Hepatocyte (in vitro differentiated cells): ENCODE results near the gene TPSB2. TPM values are rescaled to one million over a fixed set of nuclear protein-coding genes. Genes with fewer than 3 reads are reported as not detected.

Experiments
- DNase-seq: peaks from one replicate; pipeline ENCODE4 v3.0.0-alpha.2; 2016; ENCODE audit warnings: low spot score
- H2AFZ ChIP-seq: fragments of 200-600 bp; sonication (generic); 2 replicates; pipeline ENCODE4 v1.6.0; 2016; ENCODE audit warnings: antibody characterized with exemption, mild to moderate bottlenecking
- H3K27ac ChIP-seq: fragments of 200-600 bp; sonication (generic); 2 replicates; pipeline ENCODE4 v1.5.1; 2016; ENCODE audit warnings: mild to moderate bottlenecking
- H3K27me3 ChIP-seq: fragments of 200-600 bp; sonication (generic); 2 replicates; pipeline ENCODE4 v1.6.1; 2016
- H3K36me3 ChIP-seq: fragments of 200-600 bp; sonication (generic); replicated peaks from 2 replicates; pipeline ENCODE4 v1.5.1; 2016; ENCODE audit warnings: low read depth; ENCODE audit not compliant: insufficient read depth
- H3K4me1 ChIP-seq: fragments of 200-600 bp; sonication (generic); 2 replicates; pipeline ENCODE4 v1.5.1; 2016; ENCODE audit warnings: mild to moderate bottlenecking, moderate library complexity; ENCODE audit not compliant: insufficient read depth
- H3K4me2 ChIP-seq: fragments of 200-600 bp; sonication (generic); 2 replicates; pipeline ENCODE4 v1.6.0; 2016
- H3K4me3 ChIP-seq: fragments of 200-600 bp; sonication (generic); 2 replicates; pipeline ENCODE4 v1.5.1; 2016; ENCODE audit warnings: mild to moderate bottlenecking
- H3K79me2 ChIP-seq: fragments of 200-600 bp; sonication (generic); 2 replicates; pipeline ENCODE4 v1.6.0; 2017; ENCODE audit warnings: mild to moderate bottlenecking
- H3K9me2 ChIP-seq: fragments of 200-600 bp; sonication (generic); replicated peaks from 2 replicates; pipeline ENCODE4 v1.6.0; 2017; ENCODE audit warnings: mild to moderate bottlenecking; ENCODE audit not compliant: insufficient read depth
- H3K9me3 ChIP-seq: fragments of 200-600 bp; sonication (generic); 2 replicates; pipeline ENCODE4 v1.5.1; 2016; ENCODE audit warnings: low read depth, mild to moderate bottlenecking
- H4K20me1 ChIP-seq: fragments of 200-600 bp; sonication (generic); 2 replicates; pipeline ENCODE4 v1.6.0; 2016; ENCODE audit warnings: mild to moderate bottlenecking; ENCODE audit not compliant: insufficient read depth, poor library complexity, severe bottlenecking
- CTCF ChIP-seq: fragments of 200-600 bp; sonication (generic); IDR thresholded peaks from 2 replicates; pipeline ENCODE4 v1.5.1; 2016; ENCODE audit warnings: antibody characterized with exemption, mild to moderate bottlenecking; ENCODE audit not compliant: poor library complexity
- EZH2 ChIP-seq: fragments of 200-600 bp; sonication (generic); IDR thresholded peaks from 2 replicates; pipeline ENCODE4 v1.6.1; 2016; ENCODE audit warnings: antibody characterized with exemption, mild to moderate bottlenecking, borderline replicate concordance
- EZH2phosphoT487 ChIP-seq: fragments of 200-600 bp; sonication (generic); IDR thresholded peaks from one replicate; pipeline ENCODE4 v1.6.1; 2018; ENCODE audit warnings: antibody characterized with exemption, mild to moderate bottlenecking, low read depth, moderate library complexity; ENCODE audit not compliant: unreplicated experiment, severe bottlenecking
- WGBS: methylation state at CpG from one replicate; pipeline ENCODE4 v1.1.6; 2016; ENCODE audit warnings: low lambda C conversion rate; ENCODE audit errors: missing lambda C conversion rate; 5-methylcytosine and 5-hydroxymethylcytosine counted together
- polyA plus RNA-seq: library from polyadenylated mRNA; unstranded; fragments of >200 nt; fragmentation: Nextera tagmentation; extraction: Ambion mirVana; gene quantifications from 2 replicates; pipeline ENCODE4 v1.2.1, GENCODE V29; 2016
- total RNA-seq: library from RNA; depleted of rRNA; stranded (reverse); fragments of >200 nt; gene quantifications from 2 replicates; pipeline ENCODE4 v1.2.3, GENCODE V29; 2014

The TPSB2 gene
- total and polyA plus RNA-seq, 2 experiments from 2014 or later, result not detected

- Histone ChIP-seq H3K36me3 (no peaks in the 10 kb centered on the region), H3K4me1 (no peaks in the 10 kb centered on the region), H3K4me2 (no peak overlapping the region), H3K9me2 (no peaks in the 10 kb centered on the region), H3K27me3 (no peaks in the 10 kb centered on the region), H4K20me1 (no peaks in the 10 kb centered on the region), H3K79me2 (no peaks in the 10 kb centered on the region), H3K27ac (no peak overlapping the region), H3K4me3 (no peak overlapping the region), H3K9me3 (no peaks in the 10 kb centered on the region), H2AFZ (no peak overlapping the region)
- no peak for DNase-seq
- TF ChIP-seq EZH2 (no peak), CTCF (no peak), EZH2phosphoT487 (no peak)
- 91% methylated on average over 18 of the region's 19 CpGs for WGBS
These were observed 35.8 kb upstream of the TPSB2 start for GRCh38 chr16:1265826-1266225.

GRCh38 chr16:1265090-1265630 is 35.2 kb upstream of the TPSB2 start:
- TF ChIP-seq CTCF (no peak), EZH2phosphoT487 (no peak), EZH2 (no peak)
- H3K4me2 ChIP-seq, result no peak overlapping the region
- H3K36me3 ChIP-seq, result no peaks in the 10 kb centered on the region
- no peak overlapping the region for H3K4me3 ChIP-seq
- no peaks in the 10 kb centered on the region for H3K4me1 ChIP-seq
- no peaks in the 10 kb centered on the region for H3K9me3 ChIP-seq
- H3K27ac ChIP-seq, result no peak overlapping the region
- H3K79me2 ChIP-seq, result no peaks in the 10 kb centered on the region
- no peaks in the 10 kb centered on the region for H3K9me2 ChIP-seq
- WGBS, result 91% methylated on average over 13 of the region's 13 CpGs
- H3K27me3 ChIP-seq, result no peaks in the 10 kb centered on the region
- no peak overlapping the region for H2AFZ ChIP-seq
- DNase-seq, result no peak
- no peaks in the 10 kb centered on the region for H4K20me1 ChIP-seq

GRCh38 chr16:1264345-1265089 is 34.5 kb upstream of the TPSB2 start:
- Histone ChIP-seq H3K79me2 (no peaks in the 10 kb centered on the region), H2AFZ (no peak overlapping the region), H3K27ac (no peak overlapping the region), H4K20me1 (no peaks in the 10 kb centered on the region), H3K4me2 (no peak overlapping the region), H3K9me3 (no peaks in the 10 kb centered on the region), H3K4me1 (no peaks in the 10 kb centered on the region), H3K4me3 (no peak overlapping the region), H3K9me2 (no peaks in the 10 kb centered on the region), H3K27me3 (peaks cover 6% of the 10 kb centered on the region), H3K36me3 (no peaks in the 10 kb centered on the region)
- DNase-seq, result no peak
- 88% methylated on average over 16 of the region's 16 CpGs for WGBS
- TF ChIP-seq CTCF (no peak), EZH2 (no peak), EZH2phosphoT487 (no peak)
